ENCODE results near the gene FHIT.

- no peak for TF ChIP-seq CTCF (IDR thresholded peaks at IDR 0.05)
- TF ChIP-seq POLR2A (IDR thresholded peaks at IDR 0.05) = no peak
Measured at GRCh38 chr3:60309539-60310268, 941.5 kb downstream of the FHIT start.

Measured in suprapubic skin (tissue), 3 donors.